SH-SY5Y (cell line): Measurements from ENCODE around the gene SLCO3A1.

Experiments
- GATA2 ChIP-seq: IDR thresholded peaks from 2 replicates; pipeline ENCODE4 v1.6.1; 2011; ENCODE audit warnings: mild to moderate bottlenecking, low read depth, low read length
- GATA3 ChIP-seq: IDR thresholded peaks from 2 replicates; pipeline ENCODE4 v1.6.1; 2011; ENCODE audit warnings: low read depth, mild to moderate bottlenecking, low read length, moderate library complexity

GRCh38 chr15:92159481-92159880 lies 306.0 kb downstream of the SLCO3A1 start:
- TF ChIP-seq GATA3 (no peak), GATA2 (no peak)
